GM13976 (cell line): ENCODE measurements around the gene VEZT.

Experiments
- DNase-seq: peaks from one replicate; pipeline ENCODE4 v3.0.0; 2012; ENCODE audit warnings: low spot score
- CTCF ChIP-seq: IDR thresholded peaks from 2 replicates; pipeline ENCODE4 v1.5.1; 2012; ENCODE audit warnings: borderline replicate concordance, mild to moderate bottlenecking; ENCODE audit not compliant: insufficient read depth; ENCODE audit errors: extremely low read depth, missing control alignments, control extremely low read depth
- in situ Hi-C: fragments of 300-500 bp; cut with MboI; formaldehyde crosslinking; loops from one replicate; pipeline ENCODE4 v1.12.0; 2022; ENCODE audit warnings: low sequenced_read_pairs, mixed read lengths, inconsistent platforms; ENCODE audit not compliant: unreplicated experiment

Gene VEZT

GRCh38 chr12:95259368-95259767 lies 41.8 kb downstream of the VEZT start:
- in situ Hi-C loops, result no loop called here
- TF ChIP-seq CTCF, result no peak
- no peak for DNase-seq

- in situ Hi-C loops, result no loop called here
- DNase-seq, result no peak
- no peak for TF ChIP-seq CTCF
Observed at GRCh38 chr12:95261109-95261508, 43.5 kb downstream of the VEZT start.

- TF ChIP-seq CTCF, result no peak
- in situ Hi-C loops, result no loop called here
- DNase-seq, result no peak
Observed at GRCh38 chr12:95262808-95263207, 45.2 kb downstream of the VEZT start.

- DNase-seq, result no peak
- no peak for TF ChIP-seq CTCF
- in situ Hi-C loops, result no loop called here
Observed at GRCh38 chr12:95265765-95266164, 48.2 kb downstream of the VEZT start.

GRCh38 chr12:95266254-95266653 lies 48.6 kb downstream of the VEZT start:
- in situ Hi-C loops, result no loop called here
- DNase-seq, result no peak
- no peak for TF ChIP-seq CTCF

GRCh38 chr12:95269892-95270291 lies 52.3 kb downstream of the VEZT start:
- no peak for TF ChIP-seq CTCF
- no peak for DNase-seq
- in situ Hi-C loops, result no loop called here

GRCh38 chr12:95271465-95271864 lies 53.9 kb downstream of the VEZT start:
- no peak for DNase-seq
- in situ Hi-C loops, result no loop called here
- no peak for TF ChIP-seq CTCF
